ENCODE measurements around the gene PNPLA6.

PNPLA6 gene

DNA sequence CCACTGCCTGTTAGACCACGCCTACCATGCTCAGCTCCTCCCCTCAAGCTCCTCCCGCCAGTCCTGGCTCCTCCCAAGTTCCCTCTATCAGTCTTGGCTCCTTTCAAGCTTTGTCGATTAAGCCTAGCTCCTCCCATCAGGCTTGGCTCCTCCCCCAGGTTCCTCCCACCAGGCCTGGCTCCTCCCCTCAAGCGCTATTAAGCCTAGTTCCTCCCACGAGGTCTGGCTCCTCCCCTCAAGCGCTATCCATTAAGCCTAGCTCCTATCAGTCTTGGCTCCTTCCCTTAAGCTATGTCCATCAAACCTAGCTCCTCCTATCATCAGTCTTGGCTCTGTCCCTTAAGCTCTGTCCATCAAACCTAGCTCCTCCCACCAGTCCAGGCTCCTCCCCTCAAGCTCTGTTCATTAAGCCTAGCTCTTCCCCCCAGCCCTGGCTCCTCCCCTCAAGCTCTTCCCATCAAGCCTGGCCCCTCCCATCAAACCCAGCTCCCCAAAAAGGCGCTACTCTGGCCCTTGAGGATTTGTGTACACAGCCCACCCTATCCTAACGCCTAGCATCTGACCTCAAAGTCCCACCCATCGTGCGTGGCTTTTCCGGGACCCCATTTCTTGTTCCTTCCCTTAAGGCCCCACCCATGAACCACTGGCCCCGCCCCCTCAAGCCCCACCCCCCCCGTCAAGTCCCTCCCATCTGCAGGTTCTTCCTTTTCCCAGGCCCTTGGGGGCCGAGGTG, 70.1 kb downstream of the PNPLA6 start:
- no peak for TF ChIP-seq TAF1 (IDR thresholded peaks at IDR 0.05; ENCODE audit: borderline replicate concordance, insufficient read depth, low read length)
- TF ChIP-seq, protein P1, sequence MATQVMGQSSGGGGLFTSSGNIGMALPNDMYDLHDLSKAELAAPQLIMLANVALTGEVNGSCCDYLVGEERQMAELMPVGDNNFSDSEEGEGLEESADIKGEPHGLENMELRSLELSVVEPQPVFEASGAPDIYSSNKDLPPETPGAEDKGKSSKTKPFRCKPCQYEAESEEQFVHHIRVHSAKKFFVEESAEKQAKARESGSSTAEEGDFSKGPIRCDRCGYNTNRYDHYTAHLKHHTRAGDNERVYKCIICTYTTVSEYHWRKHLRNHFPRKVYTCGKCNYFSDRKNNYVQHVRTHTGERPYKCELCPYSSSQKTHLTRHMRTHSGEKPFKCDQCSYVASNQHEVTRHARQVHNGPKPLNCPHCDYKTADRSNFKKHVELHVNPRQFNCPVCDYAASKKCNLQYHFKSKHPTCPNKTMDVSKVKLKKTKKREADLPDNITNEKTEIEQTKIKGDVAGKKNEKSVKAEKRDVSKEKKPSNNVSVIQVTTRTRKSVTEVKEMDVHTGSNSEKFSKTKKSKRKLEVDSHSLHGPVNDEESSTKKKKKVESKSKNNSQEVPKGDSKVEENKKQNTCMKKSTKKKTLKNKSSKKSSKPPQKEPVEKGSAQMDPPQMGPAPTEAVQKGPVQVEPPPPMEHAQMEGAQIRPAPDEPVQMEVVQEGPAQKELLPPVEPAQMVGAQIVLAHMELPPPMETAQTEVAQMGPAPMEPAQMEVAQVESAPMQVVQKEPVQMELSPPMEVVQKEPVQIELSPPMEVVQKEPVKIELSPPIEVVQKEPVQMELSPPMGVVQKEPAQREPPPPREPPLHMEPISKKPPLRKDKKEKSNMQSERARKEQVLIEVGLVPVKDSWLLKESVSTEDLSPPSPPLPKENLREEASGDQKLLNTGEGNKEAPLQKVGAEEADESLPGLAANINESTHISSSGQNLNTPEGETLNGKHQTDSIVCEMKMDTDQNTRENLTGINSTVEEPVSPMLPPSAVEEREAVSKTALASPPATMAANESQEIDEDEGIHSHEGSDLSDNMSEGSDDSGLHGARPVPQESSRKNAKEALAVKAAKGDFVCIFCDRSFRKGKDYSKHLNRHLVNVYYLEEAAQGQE (IDR thresholded peaks at IDR 0.05; ENCODE audit: insufficient read depth in 1 of 2, low read depth in 2 of 2, low read length in 2 of 2), result no peak
- no peak for TF ChIP-seq SIN3A (IDR thresholded peaks at IDR 0.05; ENCODE audit: borderline replicate concordance, insufficient read depth, low read length)
- no peak for TF ChIP-seq FOXP2 (optimal IDR thresholded peaks at IDR 0.05; ENCODE audit: borderline replicate concordance, extremely low read depth, extremely low read length, insufficient read depth)
- TF ChIP-seq POLR2AphosphoS5 (IDR thresholded peaks at IDR 0.05; ENCODE audit: low read depth, low read length), result no peak

DNA sequence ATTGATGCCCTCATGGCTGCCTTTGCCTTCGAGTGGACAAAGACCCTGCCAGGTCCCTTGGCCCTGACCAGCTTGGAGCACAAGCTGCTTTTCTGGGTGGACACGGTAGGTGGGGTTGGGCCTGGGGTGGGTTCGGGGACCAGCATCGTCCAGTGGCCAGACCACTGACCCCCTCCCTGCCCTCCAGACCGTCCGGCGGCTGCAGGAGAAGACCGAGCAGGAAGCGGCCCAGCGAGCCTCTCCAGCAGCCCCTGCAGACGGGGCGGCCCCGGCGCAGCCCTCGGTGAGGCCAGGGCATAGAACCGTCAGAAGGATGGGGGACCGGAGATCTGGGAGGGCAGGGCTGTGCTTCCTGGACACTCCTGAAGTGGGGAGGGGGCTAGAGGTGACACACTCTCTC, 70.8 kb downstream of the PNPLA6 start:
- TF ChIP-seq SIN3A (IDR thresholded peaks at IDR 0.05; ENCODE audit: borderline replicate concordance, insufficient read depth, low read length) (no peak), FOXP2 (optimal IDR thresholded peaks at IDR 0.05; ENCODE audit: borderline replicate concordance, extremely low read depth, extremely low read length, insufficient read depth) (no peak), POLR2AphosphoS5 (IDR thresholded peaks at IDR 0.05; ENCODE audit: low read depth, low read length) (no peak), TAF1 (IDR thresholded peaks at IDR 0.05; ENCODE audit: borderline replicate concordance, insufficient read depth, low read length) (no peak)
- TF ChIP-seq, protein P1 (IDR thresholded peaks at IDR 0.05; ENCODE audit: insufficient read depth in 1 of 2, low read depth in 2 of 2, low read length in 2 of 2), result no peak

DNA sequence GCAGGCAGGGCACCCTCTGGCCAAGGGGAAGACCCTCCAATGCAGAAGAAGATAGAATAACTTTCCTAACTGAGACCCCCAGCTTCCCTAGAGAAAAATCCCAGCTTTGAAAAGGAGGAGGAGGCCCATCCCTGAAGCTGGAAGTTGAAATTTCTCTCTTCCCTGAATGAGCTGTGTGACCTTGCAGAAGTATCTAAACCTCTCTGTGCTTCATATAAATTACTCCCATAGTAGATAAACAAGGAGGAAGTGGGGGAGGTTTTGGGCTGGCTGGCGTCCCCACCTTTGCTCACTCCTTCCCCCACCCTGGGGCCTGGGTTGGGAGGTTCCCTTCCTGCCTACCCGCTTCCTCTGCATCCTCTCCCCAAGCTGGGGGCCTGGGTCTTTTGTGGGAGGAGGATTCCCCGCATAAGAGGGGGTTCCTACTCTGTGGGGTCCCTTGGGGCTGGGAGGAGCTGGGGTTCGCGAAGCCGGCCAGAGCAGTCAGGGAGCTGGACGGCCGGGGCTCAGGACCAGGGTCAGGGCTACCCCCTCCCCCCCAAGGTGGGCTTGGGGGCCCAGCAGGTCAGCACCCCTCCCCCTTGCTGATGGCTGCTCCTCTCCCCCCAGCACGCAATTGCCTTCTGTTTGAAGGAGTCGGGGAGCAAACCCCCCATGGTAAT, 71.8 kb downstream of the PNPLA6 start:
- TF ChIP-seq SIN3A (IDR thresholded peaks at IDR 0.05; ENCODE audit: borderline replicate concordance, insufficient read depth, low read length), result no peak
- no peak for TF ChIP-seq TAF1 (IDR thresholded peaks at IDR 0.05; ENCODE audit: borderline replicate concordance, insufficient read depth, low read length)
- TF ChIP-seq POLR2AphosphoS5 (IDR thresholded peaks at IDR 0.05; ENCODE audit: low read depth, low read length), result no peak
- no peak for TF ChIP-seq FOXP2 (optimal IDR thresholded peaks at IDR 0.05; ENCODE audit: borderline replicate concordance, extremely low read depth, extremely low read length, insufficient read depth)
- TF ChIP-seq, protein P1 (IDR thresholded peaks at IDR 0.05; ENCODE audit: insufficient read depth in 1 of 2, low read depth in 2 of 2, low read length in 2 of 2), result no peak

DNA sequence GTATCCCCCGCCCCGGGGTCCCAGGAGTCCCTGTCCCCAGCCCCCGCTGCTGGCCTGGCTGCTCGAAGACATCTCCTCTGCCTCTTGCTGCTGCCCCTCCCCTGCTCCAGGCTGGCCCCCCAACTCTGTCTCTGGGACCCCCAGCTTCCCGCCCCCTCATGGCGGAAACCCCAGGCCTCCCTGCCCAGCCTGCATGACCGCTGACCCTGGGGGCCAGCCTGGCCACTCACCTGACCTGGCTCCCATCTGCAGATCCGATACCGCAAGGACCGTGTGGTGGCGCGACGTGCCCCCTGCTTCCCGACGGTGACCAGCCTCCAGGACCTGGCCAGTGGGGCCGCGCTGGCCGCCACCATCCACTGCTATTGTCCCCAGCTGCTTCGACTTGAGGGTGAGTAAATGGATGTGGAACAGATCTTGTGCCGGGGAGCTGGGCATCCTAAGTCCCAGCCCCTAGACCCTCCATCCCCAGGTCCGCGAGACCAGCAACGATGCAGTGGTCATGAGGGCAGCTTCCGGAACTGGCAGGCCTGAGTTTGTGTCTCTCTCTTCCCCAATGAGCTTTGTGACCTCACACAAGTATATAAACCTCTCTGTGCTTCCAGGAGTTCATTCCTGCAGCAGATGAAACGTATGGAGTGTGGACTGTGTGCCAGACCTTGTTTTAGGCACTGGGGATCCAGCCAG, 72.5 kb downstream of the PNPLA6 start:
- TF ChIP-seq FOXP2 (optimal IDR thresholded peaks at IDR 0.05; ENCODE audit: borderline replicate concordance, extremely low read depth, extremely low read length, insufficient read depth) (no peak), SIN3A (IDR thresholded peaks at IDR 0.05; ENCODE audit: borderline replicate concordance, insufficient read depth, low read length) (no peak), TAF1 (IDR thresholded peaks at IDR 0.05; ENCODE audit: borderline replicate concordance, insufficient read depth, low read length) (no peak), POLR2AphosphoS5 (IDR thresholded peaks at IDR 0.05; ENCODE audit: low read depth, low read length) (no peak)
- TF ChIP-seq, protein P1 (IDR thresholded peaks at IDR 0.05; ENCODE audit: insufficient read depth in 1 of 2, low read depth in 2 of 2, low read length in 2 of 2), result no peak

All from PFSK-1 (cell line).